ENCODE results near the gene LIG4.

- TF ChIP-seq CTCF (IDR thresholded peaks at IDR 0.05; ENCODE audit: insufficient read depth, low read depth, low read length) = no peak
- TF ChIP-seq EZH2 (IDR thresholded peaks at IDR 0.05; ENCODE audit: insufficient read depth, low read length) = no peak
Measured at GRCh38 chr13:108194435-108194936, 20.9 kb downstream of the LIG4 start.

Measured in astrocyte (in vitro differentiated cells and primary cell).